HG03097 (cell line): ENCODE results near the gene NSMCE1.
A peak's percentile ranks its signal among the peaks of the same experiment; 100 is the strongest.

Source experiments
- ATAC-seq: cut with Tn5 transposase; IDR thresholded peaks from one replicate; pipeline ENCODE4 v1.9.1; 2021; ENCODE audit not compliant: unreplicated experiment, low FRiP score

The NSMCE1 gene, protein sequence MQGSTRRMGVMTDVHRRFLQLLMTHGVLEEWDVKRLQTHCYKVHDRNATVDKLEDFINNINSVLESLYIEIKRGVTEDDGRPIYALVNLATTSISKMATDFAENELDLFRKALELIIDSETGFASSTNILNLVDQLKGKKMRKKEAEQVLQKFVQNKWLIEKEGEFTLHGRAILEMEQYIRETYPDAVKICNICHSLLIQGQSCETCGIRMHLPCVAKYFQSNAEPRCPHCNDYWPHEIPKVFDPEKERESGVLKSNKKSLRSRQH

DNA sequence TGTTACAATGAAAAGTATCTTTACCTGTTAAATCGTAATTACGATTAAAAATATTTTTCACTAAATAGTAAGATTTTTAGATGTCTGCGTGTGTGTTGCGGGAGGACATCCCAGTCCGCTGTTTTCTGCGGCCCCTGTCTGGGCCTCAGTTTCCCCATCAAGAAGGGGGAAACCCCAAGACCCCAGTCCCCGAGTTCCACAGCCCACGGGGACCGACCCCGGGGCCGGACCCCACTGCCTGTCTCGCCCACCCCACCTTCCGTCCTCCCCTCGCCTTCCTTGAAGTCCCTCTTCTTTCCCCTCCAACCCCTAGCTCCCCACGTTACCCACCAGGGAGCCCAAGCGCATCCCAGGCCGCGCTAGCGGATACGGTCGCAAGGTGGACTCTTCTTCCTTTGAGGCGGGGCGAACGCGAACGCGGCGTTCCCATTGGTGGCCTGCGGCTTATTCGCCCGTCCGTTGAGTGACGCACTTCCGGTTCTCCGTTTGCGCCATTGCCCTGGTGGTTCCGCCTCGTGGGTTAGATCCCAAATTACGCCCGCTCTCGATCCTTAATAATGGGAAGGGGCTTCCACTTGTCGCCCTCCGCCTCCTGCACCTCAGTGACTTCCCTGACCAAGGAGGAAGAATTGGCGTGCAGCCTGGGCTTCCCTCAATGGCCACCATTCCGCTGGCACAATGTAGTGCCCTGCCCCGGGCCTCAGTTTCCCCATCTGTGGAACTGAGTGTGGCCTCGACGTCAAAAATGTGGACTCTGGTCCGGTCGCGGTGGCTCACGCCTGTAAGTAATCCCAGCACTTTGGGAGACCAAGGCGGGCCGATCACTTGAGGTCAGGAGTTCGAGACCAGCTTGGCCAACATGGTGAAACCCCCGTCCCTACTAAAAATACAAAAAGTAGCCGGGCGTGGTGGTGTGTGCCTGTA, at the start of gene NSMCE1:
Gene NSMCE1 (minus strand): TSS at position 397 of the 924 bp plus-strand sequence. CDS start 11,202 bp downstream, outside the sequence.
- ATAC-seq, result peak; percentile 84

- no peak for ATAC-seq
Observed at GRCh38 chr16:27317738-27318391, 49.3 kb upstream of the NSMCE1 start.

- ATAC-seq, result no peak
Observed at GRCh38 chr16:27317320-27317719, 48.7 kb upstream of the NSMCE1 start.

GRCh38 chr16:27316038-27316680, 47.6 kb upstream of the NSMCE1 start:
- ATAC-seq, result no peak

GRCh38 chr16:27315333-27316037, 46.9 kb upstream of the NSMCE1 start:
- ATAC-seq, result no peak

- ATAC-seq, result no peak
Observed at GRCh38 chr16:27314986-27315332, 46.4 kb upstream of the NSMCE1 start.

GRCh38 chr16:27314161-27314723, 45.7 kb upstream of the NSMCE1 start:
- peak; percentile 8 for ATAC-seq

DNA sequence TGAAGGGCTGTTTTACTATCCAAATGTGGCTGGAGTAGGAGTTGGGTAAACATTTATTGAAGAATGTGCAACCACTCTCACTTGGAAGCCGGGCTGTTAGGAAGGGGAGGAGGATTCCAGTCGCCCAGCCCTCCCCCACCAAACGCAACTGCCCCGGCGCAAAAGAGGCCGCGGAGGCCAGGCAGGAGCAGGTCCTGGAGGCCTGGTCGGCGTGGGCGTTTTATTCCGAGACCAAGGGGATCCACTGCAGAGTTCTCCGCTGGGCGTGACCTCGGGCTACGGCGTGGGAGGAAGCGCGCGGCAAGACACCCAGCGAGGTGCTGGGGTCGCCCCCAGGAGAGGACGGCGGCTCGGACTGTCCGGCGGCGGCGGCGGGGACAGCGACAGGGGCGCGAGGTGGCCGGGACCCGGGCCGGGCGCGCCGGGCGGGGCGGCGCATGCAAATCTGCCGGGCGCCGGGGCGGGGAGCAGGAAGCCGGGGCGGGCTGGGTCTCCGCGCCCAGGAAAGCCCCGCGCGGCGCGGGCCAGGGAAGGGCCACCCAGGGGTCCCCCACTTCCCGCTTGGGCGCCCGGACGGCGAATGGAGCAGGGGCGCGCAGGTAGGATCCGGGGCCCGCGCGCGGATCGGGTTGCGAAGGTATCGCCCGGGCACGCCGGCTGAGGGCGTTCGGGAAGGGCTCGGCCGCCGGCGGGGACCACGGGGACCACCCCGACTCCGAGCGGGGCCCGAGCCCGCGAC, 45.0 kb upstream of the NSMCE1 start, which contains the start of gene IL4R:
Gene IL4R (plus strand): TSS at position 553 of the 739 bp plus-strand sequence. CDS start 26,230 bp downstream, outside the sequence.
- ATAC-seq, result peak; percentile 52

DNA sequence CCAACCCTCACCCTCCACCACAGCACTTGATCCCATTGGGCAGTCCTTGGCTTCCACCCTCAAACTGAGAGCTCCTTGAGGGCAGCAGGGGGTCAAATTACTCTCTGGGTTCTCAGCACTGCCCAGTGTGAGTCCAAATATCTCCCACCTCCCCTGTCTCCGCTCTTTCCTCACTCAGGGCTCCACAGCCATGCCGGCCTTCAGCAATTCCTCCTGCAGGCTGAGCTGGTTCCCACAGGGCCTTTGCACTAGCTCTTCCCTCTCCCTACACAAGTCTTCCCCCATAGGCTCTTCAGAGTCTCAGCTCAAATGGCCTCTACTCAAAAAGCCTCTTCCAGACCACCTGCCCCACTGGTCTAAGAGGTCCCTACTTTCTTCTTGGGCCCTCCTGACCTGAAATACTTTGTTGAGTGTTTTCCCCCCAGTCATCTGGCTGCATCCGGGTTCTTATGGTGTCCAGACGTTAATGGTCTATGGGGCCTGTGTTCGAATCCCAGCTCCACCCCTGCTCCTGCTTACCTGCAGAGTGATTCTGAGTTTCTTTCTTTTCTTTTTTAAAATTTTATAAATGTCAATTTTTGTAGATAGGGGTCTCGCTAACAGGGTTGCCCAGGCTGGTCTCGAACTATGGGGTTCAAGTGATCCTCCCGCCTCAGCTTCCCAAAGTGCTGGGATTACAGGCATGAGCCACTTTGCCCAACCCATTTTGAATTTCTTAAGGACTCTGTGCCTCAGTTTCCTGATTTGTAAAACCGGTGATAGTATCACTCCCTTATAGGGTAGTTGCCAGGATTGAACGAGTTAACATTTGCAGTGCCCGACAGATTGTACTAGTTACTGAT, 44.2 kb upstream of the NSMCE1 start:
- ATAC-seq, result no peak

DNA sequence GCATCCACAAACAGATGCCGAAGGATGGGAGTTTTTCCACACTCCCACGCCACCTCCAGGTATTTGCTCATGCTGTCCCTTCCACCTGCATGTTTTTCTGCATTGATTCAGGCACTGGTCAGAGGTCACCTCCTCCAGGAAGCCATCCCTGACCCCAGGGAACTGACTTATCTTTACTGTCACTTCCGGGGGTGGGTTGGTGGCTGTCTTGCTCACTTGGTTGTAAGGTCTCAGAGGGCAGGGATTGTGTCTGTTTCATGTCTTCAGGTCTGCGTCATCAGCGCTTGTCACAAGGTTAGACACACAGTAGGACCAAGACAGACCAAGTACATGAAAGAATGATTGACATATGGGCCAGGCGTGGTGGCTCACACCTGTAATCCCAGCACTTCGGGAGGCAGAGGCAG, 43.3 kb upstream of the NSMCE1 start:
- ATAC-seq, result no peak

- no peak for ATAC-seq
Observed at GRCh38 chr16:27311448-27311830, 42.9 kb upstream of the NSMCE1 start.

DNA sequence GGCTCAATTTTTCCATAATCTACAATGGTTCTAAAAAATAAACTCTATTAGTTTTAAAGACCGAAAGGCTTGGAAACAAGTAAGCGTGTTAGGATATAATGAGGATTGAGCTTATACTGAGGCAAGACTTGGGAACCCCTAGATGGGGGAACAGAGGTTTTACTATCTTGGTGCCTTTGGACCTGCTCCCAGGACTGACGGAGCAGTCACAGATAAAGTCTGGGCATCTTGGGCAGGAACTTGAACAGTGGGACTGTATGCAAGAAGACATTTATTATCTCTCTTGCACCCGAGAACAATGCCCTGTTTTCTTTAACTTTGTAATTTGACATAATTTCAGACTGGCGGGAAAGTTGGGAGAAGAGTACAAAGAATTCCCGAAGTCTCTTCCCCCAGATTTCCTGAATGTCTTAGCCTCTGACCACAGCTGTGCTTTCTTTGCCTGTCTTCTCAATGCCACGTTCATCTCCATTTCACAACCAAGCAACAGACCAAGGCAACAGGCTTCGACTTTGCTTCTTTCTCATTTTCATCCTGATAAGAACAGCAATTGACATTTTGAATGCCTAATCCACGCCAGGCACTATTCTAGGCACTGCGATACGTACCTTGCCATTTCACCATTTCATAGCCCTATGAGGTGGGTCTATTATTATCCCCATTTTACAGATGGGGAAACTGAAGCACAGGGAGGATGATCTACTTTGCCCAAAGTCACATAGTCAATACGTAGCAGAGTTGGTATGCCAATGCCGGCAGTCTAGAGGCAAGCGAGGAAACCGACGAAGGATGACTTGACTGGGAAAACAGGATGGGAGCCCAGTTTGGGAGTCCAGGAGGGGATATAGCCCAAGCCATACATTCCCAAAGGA, 42.2 kb upstream of the NSMCE1 start:
- ATAC-seq, result no peak

DNA sequence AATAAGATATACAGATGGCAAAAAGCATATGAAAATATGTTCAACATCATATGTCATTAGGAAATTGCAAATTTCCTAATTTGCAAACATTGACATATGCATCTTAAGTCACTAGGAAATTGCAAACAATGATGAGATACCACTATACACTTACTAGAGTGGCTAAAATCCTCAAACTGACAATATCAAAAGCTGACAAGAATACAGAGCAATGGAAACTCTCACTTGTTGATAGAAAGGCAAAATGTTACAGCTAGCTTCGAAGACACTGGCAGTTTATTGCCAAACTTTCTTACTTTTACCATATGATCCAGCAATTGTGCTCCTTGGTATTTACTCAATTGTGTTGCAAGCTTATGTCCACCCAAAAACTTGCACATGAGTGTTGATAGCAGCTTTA, 40.2 kb upstream of the NSMCE1 start:
- ATAC-seq, result no peak

GRCh38 chr16:27305839-27306442, 37.4 kb upstream of the NSMCE1 start:
- no peak for ATAC-seq

GRCh38 chr16:27304881-27305745, 36.5 kb upstream of the NSMCE1 start:
- no peak for ATAC-seq

- ATAC-seq, result no peak
Observed at GRCh38 chr16:27304102-27304501, 35.5 kb upstream of the NSMCE1 start.
